IMR-90 (cell line): ENCODE data around the gene MPPED1. TPM values are rescaled to one million over a fixed set of nuclear protein-coding genes. Genes with fewer than 3 reads are reported as not detected.

Experiments used
- ATAC-seq: fragments of 200-7000 bp; cut with Tn5 transposase; 2 replicates; pipeline ENCODE4 v1.9.1; 2020; ENCODE audit warnings: low read depth, mild to moderate bottlenecking, moderate library complexity
- BruUV-seq: library from RNA; stranded (reverse); fragments of 400-500 nt; replicated peaks from 2 replicates; lab custom pipeline; 2021; lab: Mats Ljungman, UMichigan
- CTCF ChIA-PET: fragments of 300-600 bp; formaldehyde crosslinking; extraction: SDS; loops from one replicate; lab custom pipeline; 2021; ENCODE audit warnings: antibody characterized with exemption; lab: Yijun Ruan, JAX
- POLR2A ChIA-PET: fragments of 300-600 bp; sonication (Branson Sonifier 250); formaldehyde crosslinking; loops from one replicate; lab custom pipeline; 2022; ENCODE audit warnings: antibody characterized with exemption; ENCODE audit not compliant: unreplicated experiment; lab: Charles Lee
- DNase-seq: peaks from one replicate; pipeline ENCODE4 v3.0.0; 2013
- H2AFZ ChIP-seq: replicated peaks from 2 replicates; pipeline ENCODE3; 2013; ENCODE audit warnings: low read length, mild to moderate bottlenecking; ENCODE audit not compliant: poor library complexity
- H2AK5ac ChIP-seq: 2 replicates; pipeline ENCODE4 v1.6.1; 2013; ENCODE audit warnings: low read depth, low read length, inconsistent platforms
- H2AK9ac ChIP-seq: replicated peaks from 2 replicates; pipeline ENCODE3; 2013; ENCODE audit warnings: mild to moderate bottlenecking, low read depth, low read length, moderate library complexity; ENCODE audit not compliant: poor library complexity
- H2BK120ac ChIP-seq: 2 replicates; pipeline ENCODE4 v1.6.1; 2013; ENCODE audit warnings: low read depth, low read length, inconsistent platforms
- H2BK15ac ChIP-seq: 3 replicates; pipeline ENCODE4 v1.6.1; 2013; ENCODE audit warnings: low read depth, low read length, inconsistent platforms
- H2BK20ac ChIP-seq: 2 replicates; pipeline ENCODE4 v1.6.1; 2013; ENCODE audit warnings: low read depth, mild to moderate bottlenecking, inconsistent platforms, low read length, moderate library complexity
- H2BK5ac ChIP-seq: 2 replicates; pipeline ENCODE4 v1.6.1; 2013; ENCODE audit warnings: mild to moderate bottlenecking, low read depth, low read length, inconsistent platforms; ENCODE audit not compliant: poor library complexity, severe bottlenecking
- H3K14ac ChIP-seq: replicated peaks from 2 replicates; pipeline ENCODE4 v1.6.1; 2013; ENCODE audit warnings: low read depth, low read length, inconsistent platforms
- H3K18ac ChIP-seq: 2 replicates; pipeline ENCODE4 v1.6.1; 2013; ENCODE audit warnings: low read depth, low read length, control low read depth
- H3K23ac ChIP-seq: 2 replicates; pipeline ENCODE4 v1.6.1; 2013; ENCODE audit warnings: low read depth, low read length, inconsistent platforms
- H3K27ac ChIP-seq: 2 replicates; pipeline ENCODE4 v1.5.1; 2013; ENCODE audit warnings: mild to moderate bottlenecking, control low read depth, low read length; ENCODE audit not compliant: insufficient read depth
- H3K27me3 ChIP-seq: 2 replicates; pipeline ENCODE4 v1.6.1; 2013; ENCODE audit warnings: low read length; ENCODE audit not compliant: control insufficient read depth, insufficient read depth
- H3K36me3 ChIP-seq: 2 replicates; pipeline ENCODE4 v1.6.1; 2013; ENCODE audit warnings: low read length, mixed read lengths; ENCODE audit not compliant: control insufficient read depth, insufficient read depth
- H3K4ac ChIP-seq: 2 replicates; pipeline ENCODE4 v1.6.1; 2013; ENCODE audit warnings: low read depth, low read length, inconsistent platforms
- H3K4me1 ChIP-seq: 2 replicates; pipeline ENCODE4 v1.6.1; 2013; ENCODE audit warnings: low read length, mixed read lengths; ENCODE audit not compliant: control insufficient read depth, insufficient read depth
- H3K4me2 ChIP-seq: 2 replicates; pipeline ENCODE4 v1.6.1; 2013; ENCODE audit warnings: low read depth, mild to moderate bottlenecking, control low read depth, low read length, moderate library complexity
- H3K4me3 ChIP-seq: 2 replicates; pipeline ENCODE4 v1.5.1; 2013; ENCODE audit warnings: low read depth, mild to moderate bottlenecking, control low read depth, low read length, moderate library complexity; ENCODE audit not compliant: insufficient read depth
- H3K56ac ChIP-seq: 2 replicates; pipeline ENCODE4 v1.6.1; 2013; ENCODE audit warnings: low read length, inconsistent platforms; ENCODE audit not compliant: insufficient read depth; ENCODE audit errors: extremely low read depth
- H3K79me1 ChIP-seq, 2 experiments: 2 replicates each; pipeline ENCODE4 v1.6.1; 2013; ENCODE audit warnings: low read length in 2 of 2, inconsistent platforms in 1 of 2, low read depth in 1 of 2
- H3K9ac ChIP-seq: 2 replicates; pipeline ENCODE4 v1.6.1; 2013; ENCODE audit warnings: low read depth, low read length, control low read depth
- H3K9me1 ChIP-seq: 2 replicates; pipeline ENCODE4 v1.6.1; 2013; ENCODE audit warnings: low read length, inconsistent platforms; ENCODE audit not compliant: insufficient read depth
- H3K9me3 ChIP-seq: 2 replicates; pipeline ENCODE4 v1.6.1; 2013; ENCODE audit warnings: low read length; ENCODE audit not compliant: control insufficient read depth, insufficient read depth
- H4K20me1 ChIP-seq: 2 replicates; pipeline ENCODE4 v1.6.1; 2013; ENCODE audit warnings: low read length, inconsistent platforms; ENCODE audit not compliant: insufficient read depth
- H4K5ac ChIP-seq: 2 replicates; pipeline ENCODE4 v1.6.1; 2013; ENCODE audit warnings: mild to moderate bottlenecking, low read depth, low read length, control low read depth
- H4K8ac ChIP-seq, 2 experiments: 2 replicates each; pipeline ENCODE4 v1.6.1; 2013; ENCODE audit warnings: low read depth in 2 of 2, low read length in 2 of 2, control low read depth in 1 of 2, inconsistent platforms in 1 of 2
- H4K91ac ChIP-seq: 2 replicates; pipeline ENCODE4 v1.6.1; 2013; ENCODE audit warnings: low read depth, low read length, inconsistent platforms; ENCODE audit not compliant: insufficient read depth
- BHLHE40 ChIP-seq: fragments of 150-350 bp; IDR thresholded peaks from 2 replicates; pipeline ENCODE4 v1.6.1; 2016; ENCODE audit warnings: mild to moderate bottlenecking, low read depth, low read length
- FOS ChIP-seq: fragments of 150-350 bp; IDR thresholded peaks from 2 replicates; pipeline ENCODE4 v1.6.1; 2016; ENCODE audit warnings: low read depth, low read length
- NFE2L2 ChIP-seq: fragments of 150-350 bp; IDR thresholded peaks from 2 replicates; pipeline ENCODE4 v1.6.1; 2016; ENCODE audit warnings: low read depth, mild to moderate bottlenecking, low read length
- POLR2A ChIP-seq: IDR thresholded peaks from 2 replicates; pipeline ENCODE4 v1.6.1; 2012; ENCODE audit warnings: mild to moderate bottlenecking, low read depth, low read length
- RAD21 ChIP-seq: IDR thresholded peaks from 2 replicates; pipeline ENCODE4 v1.6.1; 2012; ENCODE audit warnings: low read length, improper control_type of control experiment
- RCOR1 ChIP-seq: IDR thresholded peaks from 2 replicates; pipeline ENCODE4 v1.6.1; 2012; ENCODE audit warnings: mild to moderate bottlenecking, low read length, improper control_type of control experiment; ENCODE audit not compliant: insufficient replicate concordance
- WGBS, 2 experiments: methylation state at CpG; one replicate each; pipeline versions ENCODE4 v1.1.5 to v1.1.7; 2013; ENCODE audit warnings: missing lambda C conversion rate in 2 of 2; ENCODE audit not compliant: insufficient read length in 1 of 2; ENCODE audit errors: extremely low coverage in 2 of 2; 5-methylcytosine and 5-hydroxymethylcytosine counted together
- dilution Hi-C: fragments of 300-500 bp; cut with HindIII; formaldehyde crosslinking; loops from one replicate; pipeline ENCODE4 v1.14.3; 2018; ENCODE audit warnings: low sequenced_read_pairs; ENCODE audit not compliant: unreplicated experiment
- in situ Hi-C: fragments of 300-500 bp; cut with MboI; formaldehyde crosslinking; loops from 3 replicates; pipeline ENCODE4 v1.14.3; 2019; ENCODE audit warnings: low sequenced_read_pairs, inconsistent platforms, mixed read lengths
- intact Hi-C: fragments of 100-400 bp; cut with micrococcal nuclease; formaldehyde crosslinking; loops from 2 replicates; pipeline ENCODE4 v1.10.0; 2022
- polyA plus RNA-seq, 3 experiments: library from polyadenylated mRNA; depleted of rRNA; stranded (reverse); fragments of >200 nt; gene quantifications; 2 replicates each; pipeline ENCODE4 v1.2.3, GENCODE V29; 2012; ENCODE audit warnings: low replicate concordance in 1 of 3
- total RNA-seq: library from RNA; depleted of rRNA; stranded (reverse); fragments of >200 nt; gene quantifications from 2 replicates; pipeline ENCODE4 v1.2.3, GENCODE V29; 2012
- TF ChIP-seq, protein P1 (sequence below): fragments of 150-350 bp; IDR thresholded peaks from 2 replicates; pipeline ENCODE4 v1.6.1; 2017; ENCODE audit warnings: mild to moderate bottlenecking, antibody characterized with exemption, low read length, low read depth

The MPPED1 gene
- total and polyA plus RNA-seq, 2 of the 4 experiments (the other 2 are of a cell fraction) = not detected

DNA sequence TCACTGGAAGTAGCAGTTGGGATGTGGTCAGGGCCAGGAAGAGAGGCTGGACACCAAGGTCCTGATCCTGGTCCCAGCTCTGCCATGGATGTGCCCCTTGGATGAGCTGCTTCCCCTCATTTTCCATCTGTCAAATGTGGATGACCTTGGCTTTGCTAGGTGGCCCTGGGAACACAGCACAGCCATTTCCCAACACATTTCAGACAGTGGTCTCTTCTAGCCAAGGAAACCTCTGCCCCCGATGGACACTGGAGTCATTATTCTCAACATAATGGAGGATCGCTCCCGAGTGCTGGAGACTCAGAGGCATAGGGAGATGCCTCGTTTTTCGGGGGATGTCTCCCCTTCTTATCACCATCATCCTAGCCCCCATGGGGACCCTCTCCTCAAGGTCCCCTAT, 13.6 kb upstream of the MPPED1 start:
- in situ Hi-C loops = loop anchor here (25.0 kb wide), 1 partner anchor 1239 kb away; no protein-coding TSS in a partner anchor
- no peaks in the 10 kb centered on the region for H3K4me1 ChIP-seq
- H3K27ac ChIP-seq = no peak overlapping the region
- dilution Hi-C loops = no loop called here
- H3K79me1 ChIP-seq = no peaks in the 10 kb centered on the region
- H4K8ac ChIP-seq = no peak overlapping the region
- WGBS, 2 experiments = 61% methylated on average over 3 of the region's 5 CpGs; no CpG with 5 or more reads in 1 of the 2 experiments
- CTCF ChIA-PET = no interaction called here
- no peak overlapping the region for H3K23ac ChIP-seq
- H2AK5ac ChIP-seq = no peak overlapping the region
- no peak for DNase-seq
- ATAC-seq = no peak
- no peak overlapping the region for H3K14ac ChIP-seq
- H2BK20ac ChIP-seq = no peak overlapping the region
- TF ChIP-seq FOS (no peak), RCOR1 (no peak), POLR2A (no peak), BHLHE40 (no peak), NFE2L2 (no peak), RAD21 (no peak)
- TF ChIP-seq, protein P1, sequence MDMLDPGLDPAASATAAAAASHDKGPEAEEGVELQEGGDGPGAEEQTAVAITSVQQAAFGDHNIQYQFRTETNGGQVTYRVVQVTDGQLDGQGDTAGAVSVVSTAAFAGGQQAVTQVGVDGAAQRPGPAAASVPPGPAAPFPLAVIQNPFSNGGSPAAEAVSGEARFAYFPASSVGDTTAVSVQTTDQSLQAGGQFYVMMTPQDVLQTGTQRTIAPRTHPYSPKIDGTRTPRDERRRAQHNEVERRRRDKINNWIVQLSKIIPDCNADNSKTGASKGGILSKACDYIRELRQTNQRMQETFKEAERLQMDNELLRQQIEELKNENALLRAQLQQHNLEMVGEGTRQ = no peak
- no peak overlapping the region for H2AFZ ChIP-seq
- H4K91ac ChIP-seq = no peak overlapping the region
- no TSS peak for BruUV-seq
- H3K56ac ChIP-seq = no peak overlapping the region
- no peak overlapping the region for H2BK15ac ChIP-seq
- no peak overlapping the region for H3K4ac ChIP-seq
- H3K36me3 ChIP-seq = no peaks in the 10 kb centered on the region
- peaks cover 7% of the 10 kb centered on the region; the same call in 1 of the 2 replicates for H3K27me3 ChIP-seq
- H2BK5ac ChIP-seq = no peak overlapping the region
- intact Hi-C loops = no loop called here
- no peak overlapping the region for H3K4me3 ChIP-seq
- H3K18ac ChIP-seq = no peak overlapping the region
- no peaks in the 10 kb centered on the region for H3K9me1 ChIP-seq
- H4K5ac ChIP-seq = no peak overlapping the region
- no peak overlapping the region for H3K9ac ChIP-seq
- H2BK120ac ChIP-seq = no peak overlapping the region
- POLR2A ChIA-PET = no interaction called here
- H3K9me3 ChIP-seq = no peaks in the 10 kb centered on the region
- H3K4me2 ChIP-seq = no peak overlapping the region
- H2AK9ac ChIP-seq = no peak overlapping the region
- no peaks in the 10 kb centered on the region for H4K20me1 ChIP-seq
